Panc1 (cell line): Measurements from ENCODE around the gene IREB2. TPM values are rescaled to one million over a fixed set of nuclear protein-coding genes. Genes with fewer than 3 reads are reported as not detected.

Experiments used
- ATAC-seq: fragments of 200-7000 bp; cut with Tn5 transposase; 2 replicates; pipeline ENCODE4 v1.9.1; 2020; ENCODE audit warnings: mild to moderate bottlenecking, moderate library complexity
- BruUV-seq: library from RNA; stranded (reverse); fragments of 400-500 nt; replicated peaks from 2 replicates; lab custom pipeline; 2021; lab: Mats Ljungman, UMichigan
- CTCF ChIA-PET: fragments of 300-600 bp; sonication (Branson Sonifier 250); formaldehyde crosslinking; loops from one replicate; lab custom pipeline; 2022; ENCODE audit warnings: antibody characterized with exemption; lab: Charles Lee
- POLR2A ChIA-PET: fragments of 300-600 bp; sonication (Branson Sonifier 250); formaldehyde crosslinking; loops from one replicate; lab custom pipeline; 2022; ENCODE audit warnings: antibody characterized with exemption; lab: Charles Lee
- DNase-seq: peaks from one replicate; pipeline ENCODE4 v3.0.0-alpha.2; 2010; ENCODE audit warnings: low read depth, low spot score
- H3K27ac ChIP-seq: 2 replicates; pipeline ENCODE4 v1.5.1; 2011; ENCODE audit warnings: mild to moderate bottlenecking, low read length, inconsistent platforms
- H3K27me3 ChIP-seq: fragments of 200-500 bp; sonication (Bioruptor generic); 2 replicates; pipeline ENCODE4 v1.6.0; 2014; ENCODE audit warnings: low read length, inconsistent platforms; ENCODE audit not compliant: control insufficient read depth, insufficient read depth
- H3K36me3 ChIP-seq: fragments of 200-500 bp; sonication (Bioruptor generic); 2 replicates; pipeline ENCODE4 v1.5.1; 2014; ENCODE audit warnings: inconsistent platforms, mild to moderate bottlenecking, low read length, moderate library complexity; ENCODE audit not compliant: control insufficient read depth, insufficient read depth
- H3K4me1 ChIP-seq: 2 replicates; pipeline ENCODE4 v1.5.1; 2011; ENCODE audit warnings: inconsistent platforms, mild to moderate bottlenecking, low read length, moderate library complexity; ENCODE audit not compliant: control insufficient read depth, insufficient read depth
- H3K4me3 ChIP-seq, 2 experiments: 2 replicates each; pipeline ENCODE4 v1.5.1; 2011 to 2012; ENCODE audit warnings: low read depth in 2 of 2, low read length in 2 of 2, mild to moderate bottlenecking in 2 of 2, inconsistent platforms in 1 of 2, moderate library complexity in 1 of 2
- H3K9me3 ChIP-seq: fragments of 200-500 bp; sonication (Bioruptor generic); 2 replicates; pipeline ENCODE4 v1.5.1; 2014; ENCODE audit warnings: low read depth, mild to moderate bottlenecking, inconsistent platforms, low read length, moderate library complexity; ENCODE audit not compliant: control insufficient read depth, insufficient read depth
- CTCF ChIP-seq: fragments of 450-650 bp; IDR thresholded peaks from 2 replicates; pipeline ENCODE4 v1.5.1; 2017; ENCODE audit warnings: mild to moderate bottlenecking
- POLR2AphosphoS5 ChIP-seq: IDR thresholded peaks from 2 replicates; pipeline ENCODE4 v1.6.1; 2012; ENCODE audit warnings: mild to moderate bottlenecking, low read depth, low read length, moderate library complexity
- SIN3A ChIP-seq: IDR thresholded peaks from 2 replicates; pipeline ENCODE4 v1.6.1; 2012; ENCODE audit warnings: low read depth, mild to moderate bottlenecking, low read length, moderate library complexity, borderline replicate concordance; ENCODE audit not compliant: insufficient read depth
- TCF7L2 ChIP-seq: IDR thresholded peaks from 2 replicates; pipeline ENCODE4 v1.6.1; 2011; ENCODE audit warnings: mild to moderate bottlenecking, low read depth, low read length, inconsistent platforms
- in situ Hi-C: cut with HindIII; loops from 2 replicates; pipeline ENCODE4 v1.10.0; 2016; ENCODE audit warnings: low sequenced_read_pairs, low pct_unique_long_range_greater_than_20kb
- intact Hi-C: fragments of 100-400 bp; cut with micrococcal nuclease; formaldehyde crosslinking; loops from one replicate; pipeline ENCODE4 v1.10.0; 2022; ENCODE audit not compliant: unreplicated experiment
- total RNA-seq: library from RNA; stranded (reverse); gene quantifications from one replicate; pipeline ENCODE4 v1.2.1, GENCODE V29; 2021; ENCODE audit not compliant: unreplicated experiment
- TF ChIP-seq, protein P1 (sequence below), 2 experiments: IDR thresholded peaks; 2 replicates each; pipeline ENCODE4 v1.6.1; 2011 to 2012; ENCODE audit warnings: low read depth in 2 of 2, control low read depth in 1 of 2, low read length in 1 of 2, mild to moderate bottlenecking in 1 of 2, moderate library complexity in 1 of 2; ENCODE audit not compliant: insufficient read depth in 1 of 2

IREB2 gene
- total RNA-seq, 1 experiment from 2014 or later: 71.7 TPM

DNA sequence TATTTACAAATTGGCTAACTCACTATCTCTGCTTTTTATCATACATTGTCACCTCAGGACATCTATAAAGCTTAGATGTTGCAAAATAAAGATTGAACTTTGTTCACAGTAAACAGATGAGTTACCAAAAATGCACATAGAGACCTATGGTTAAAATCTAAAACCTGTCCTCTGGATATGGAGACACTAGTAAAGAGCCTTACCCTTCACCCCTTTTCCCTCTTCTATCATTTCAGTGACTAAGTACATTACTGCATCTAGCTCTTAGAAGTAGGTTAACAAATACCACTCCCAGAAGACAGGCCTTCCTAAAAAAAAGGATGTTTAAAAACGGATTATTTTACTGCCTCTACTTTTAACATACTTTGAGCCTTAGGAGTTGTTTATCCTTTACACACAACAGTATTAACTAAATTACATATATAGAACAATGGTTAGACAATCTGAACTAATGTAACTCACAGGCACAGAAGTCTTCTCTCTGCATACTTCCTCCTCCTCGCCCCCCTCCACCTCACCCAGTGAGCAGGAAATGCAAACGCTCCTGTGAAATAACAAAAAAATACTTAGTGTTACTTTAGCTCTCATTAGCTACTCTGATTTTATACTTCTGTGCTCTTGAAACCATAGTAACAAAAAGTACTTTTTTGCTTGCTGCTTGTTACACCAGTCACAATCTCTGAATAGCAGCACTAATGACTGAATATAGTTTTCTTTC is 23.3 kb downstream of the IREB2 start:
- TF ChIP-seq SIN3A (no peak), POLR2AphosphoS5 (no peak), CTCF (no peak), TCF7L2 (no peak)
- TF ChIP-seq, protein P1, sequence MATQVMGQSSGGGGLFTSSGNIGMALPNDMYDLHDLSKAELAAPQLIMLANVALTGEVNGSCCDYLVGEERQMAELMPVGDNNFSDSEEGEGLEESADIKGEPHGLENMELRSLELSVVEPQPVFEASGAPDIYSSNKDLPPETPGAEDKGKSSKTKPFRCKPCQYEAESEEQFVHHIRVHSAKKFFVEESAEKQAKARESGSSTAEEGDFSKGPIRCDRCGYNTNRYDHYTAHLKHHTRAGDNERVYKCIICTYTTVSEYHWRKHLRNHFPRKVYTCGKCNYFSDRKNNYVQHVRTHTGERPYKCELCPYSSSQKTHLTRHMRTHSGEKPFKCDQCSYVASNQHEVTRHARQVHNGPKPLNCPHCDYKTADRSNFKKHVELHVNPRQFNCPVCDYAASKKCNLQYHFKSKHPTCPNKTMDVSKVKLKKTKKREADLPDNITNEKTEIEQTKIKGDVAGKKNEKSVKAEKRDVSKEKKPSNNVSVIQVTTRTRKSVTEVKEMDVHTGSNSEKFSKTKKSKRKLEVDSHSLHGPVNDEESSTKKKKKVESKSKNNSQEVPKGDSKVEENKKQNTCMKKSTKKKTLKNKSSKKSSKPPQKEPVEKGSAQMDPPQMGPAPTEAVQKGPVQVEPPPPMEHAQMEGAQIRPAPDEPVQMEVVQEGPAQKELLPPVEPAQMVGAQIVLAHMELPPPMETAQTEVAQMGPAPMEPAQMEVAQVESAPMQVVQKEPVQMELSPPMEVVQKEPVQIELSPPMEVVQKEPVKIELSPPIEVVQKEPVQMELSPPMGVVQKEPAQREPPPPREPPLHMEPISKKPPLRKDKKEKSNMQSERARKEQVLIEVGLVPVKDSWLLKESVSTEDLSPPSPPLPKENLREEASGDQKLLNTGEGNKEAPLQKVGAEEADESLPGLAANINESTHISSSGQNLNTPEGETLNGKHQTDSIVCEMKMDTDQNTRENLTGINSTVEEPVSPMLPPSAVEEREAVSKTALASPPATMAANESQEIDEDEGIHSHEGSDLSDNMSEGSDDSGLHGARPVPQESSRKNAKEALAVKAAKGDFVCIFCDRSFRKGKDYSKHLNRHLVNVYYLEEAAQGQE (IDR thresholded peaks at IDR 0.05; ENCODE audit: insufficient read depth in 1 of 2, low read depth in 2 of 2, low read length in 1 of 2): no peak
- intact Hi-C loops (no loop called here), in situ Hi-C loops (no loop called here)
- peak overlapping the region; percentile 95 for H3K27ac ChIP-seq
- peaks cover 34% of the 10 kb centered on the region for H3K36me3 ChIP-seq
- no peaks in the 10 kb centered on the region for H3K27me3 ChIP-seq
- no peak for ATAC-seq
- H3K9me3 ChIP-seq: no peaks in the 10 kb centered on the region
- CTCF ChIA-PET: no interaction called here
- POLR2A ChIA-PET: interaction anchor here (0.6 kb wide), 1 partner anchor 15 kb away, joined by 4 read pairs; no protein-coding TSS in a partner anchor
- DNase-seq: no peak
- H3K4me3 ChIP-seq: no peak overlapping the region
- peaks cover 43% of the 10 kb centered on the region for H3K4me1 ChIP-seq
- BruUV-seq: TSS peak; percentile 1

- DNase-seq: no peak
- Histone ChIP-seq H3K27ac (peak overlapping the region; percentile 55; the same call in 1 of the 2 replicates), H3K27me3 (no peaks in the 10 kb centered on the region), H3K36me3 (peaks cover 57% of the 10 kb centered on the region), H3K4me3 (no peak overlapping the region), H3K9me3 (no peaks in the 10 kb centered on the region), H3K4me1 (no peaks in the 10 kb centered on the region; the same call in 1 of the 2 replicates)
- no TSS peak for BruUV-seq
- TF ChIP-seq CTCF (no peak), POLR2AphosphoS5 (no peak), SIN3A (no peak), TCF7L2 (no peak)
- TF ChIP-seq, protein P1 (IDR thresholded peaks at IDR 0.05; ENCODE audit: insufficient read depth in 1 of 2, low read depth in 2 of 2, low read length in 1 of 2): no peak
- in situ Hi-C loops: no loop called here
- POLR2A ChIA-PET: no interaction called here
- intact Hi-C loops: no loop called here
- CTCF ChIA-PET: interaction anchor here (0.6 to 0.7 kb wide), 4 partner anchors 47 to 233 kb away, joined by 4 to 13 read pairs (median 8); no protein-coding TSS in a partner anchor
- no peak for ATAC-seq
These were observed 31.0 kb downstream of the IREB2 start for GRCh38 chr15:78469031-78469430.
